ENCODE data around the gene METAP1. TPM values are rescaled to one million over a fixed set of nuclear protein-coding genes. Genes with fewer than 3 reads are reported as not detected.

METAP1 gene
- total RNA-seq, 1 experiment from 2014 or later, result 112 TPM

DNA sequence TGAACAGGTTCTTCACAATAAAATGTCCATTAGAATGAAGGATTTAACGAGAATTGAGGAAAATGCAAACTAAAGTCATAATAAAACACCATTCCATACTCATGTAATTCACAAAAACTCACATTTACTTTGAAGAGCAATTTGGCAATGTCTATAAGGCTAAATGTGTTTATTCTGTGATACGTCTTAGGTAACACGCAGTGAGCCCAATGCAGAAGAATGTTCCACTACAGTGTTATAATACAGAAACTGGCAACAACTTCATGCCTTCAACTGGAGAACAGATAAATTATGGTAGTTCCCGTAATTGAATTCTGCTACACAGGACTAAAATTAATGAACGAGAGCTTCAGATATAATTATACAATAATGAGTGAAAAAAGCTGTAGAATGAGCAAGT is 75.6 kb downstream of the METAP1 start (continued):
- TF ChIP-seq CEBPB (IDR thresholded peaks at IDR 0.05; ENCODE audit: low read depth), result no peak
- no peak for TF ChIP-seq EZH2 (IDR thresholded peaks at IDR 0.05)
- TF ChIP-seq ZNF274 (IDR thresholded peaks at IDR 0.05; ENCODE audit: low read depth, low read length), result no peak
- TF ChIP-seq, protein P1, sequence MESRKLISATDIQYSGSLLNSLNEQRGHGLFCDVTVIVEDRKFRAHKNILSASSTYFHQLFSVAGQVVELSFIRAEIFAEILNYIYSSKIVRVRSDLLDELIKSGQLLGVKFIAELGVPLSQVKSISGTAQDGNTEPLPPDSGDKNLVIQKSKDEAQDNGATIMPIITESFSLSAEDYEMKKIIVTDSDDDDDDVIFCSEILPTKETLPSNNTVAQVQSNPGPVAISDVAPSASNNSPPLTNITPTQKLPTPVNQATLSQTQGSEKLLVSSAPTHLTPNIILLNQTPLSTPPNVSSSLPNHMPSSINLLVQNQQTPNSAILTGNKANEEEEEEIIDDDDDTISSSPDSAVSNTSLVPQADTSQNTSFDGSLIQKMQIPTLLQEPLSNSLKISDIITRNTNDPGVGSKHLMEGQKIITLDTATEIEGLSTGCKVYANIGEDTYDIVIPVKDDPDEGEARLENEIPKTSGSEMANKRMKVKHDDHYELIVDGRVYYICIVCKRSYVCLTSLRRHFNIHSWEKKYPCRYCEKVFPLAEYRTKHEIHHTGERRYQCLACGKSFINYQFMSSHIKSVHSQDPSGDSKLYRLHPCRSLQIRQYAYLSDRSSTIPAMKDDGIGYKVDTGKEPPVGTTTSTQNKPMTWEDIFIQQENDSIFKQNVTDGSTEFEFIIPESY (IDR thresholded peaks at IDR 0.05; ENCODE audit: extremely low read depth, insufficient replicate concordance, low read length), result no peak
- TF ChIP-seq EGR1 (IDR thresholded peaks at IDR 0.05; ENCODE audit: low read depth), result no peak
- no peak for TF ChIP-seq JUND (IDR thresholded peaks at IDR 0.05)

DNA sequence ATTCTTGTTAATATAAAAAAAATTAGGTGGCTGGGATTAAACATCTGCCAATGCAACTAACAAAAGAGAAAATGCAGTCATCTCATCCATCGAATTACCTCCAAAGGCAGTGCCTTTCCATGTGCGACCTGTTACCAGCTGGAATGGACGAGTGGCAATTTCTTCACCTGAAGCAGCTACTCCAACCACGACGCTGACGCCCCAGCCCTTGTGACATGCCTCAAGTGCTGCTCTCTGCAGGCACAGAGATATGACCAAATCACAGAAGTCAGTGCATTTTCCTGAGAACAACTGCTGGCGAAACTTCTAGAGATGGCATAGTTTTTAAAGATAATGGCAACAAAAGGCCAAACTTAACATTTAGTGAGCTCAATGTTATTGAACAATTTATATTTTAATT is 79.3 kb downstream of the METAP1 start:
- no peaks in the 10 kb centered on the region for H3K9me2 ChIP-seq (ENCODE audit: insufficient read depth)
- no peak overlapping the region for H3K27ac ChIP-seq (ENCODE audit: low read depth, low read length)
- no peak overlapping the region for H3K9ac ChIP-seq (ENCODE audit: low read length)
- ChIA-PET POLR2A (no interaction called here), RAD21 (ENCODE audit: low non-redundant PET in 1 of 2, low total read pairs in 2 of 2, uncharacterized antibody in 2 of 2, unreplicated experiment in 2 of 2) (no interaction called here), CTCF (no interaction called here)
- no peak overlapping the region for H3K4me2 ChIP-seq (ENCODE audit: low read length)
- H3K9me3 ChIP-seq (ENCODE audit: control insufficient read depth in 1 of 2, insufficient read depth in 1 of 2, low read depth in 1 of 2, low read length in 2 of 2), result no peaks in the 10 kb centered on the region
- ATAC-seq, result no peak
- no peak for DNase-seq (ENCODE audit: low read depth, low spot score)
- BruUV-seq (replicated peaks), result no TSS peak
- no peaks in the 10 kb centered on the region for H4K20me1 ChIP-seq (ENCODE audit: insufficient read depth)
- intact Hi-C loops (cut with micrococcal nuclease), result no loop called here
- no peak overlapping the region for H2AFZ ChIP-seq (ENCODE audit: low read depth, low read length, poor library complexity, severe bottlenecking)
- no peak overlapping the region for H3K4me3 ChIP-seq (replicated peaks in 1 of 2; ENCODE audit: low read depth in 1 of 2, low read length in 2 of 2)
- no peaks in the 10 kb centered on the region for H3K4me1 ChIP-seq (ENCODE audit: control insufficient read depth in 1 of 2, insufficient read depth in 2 of 2, low read length in 2 of 2)
- H3K79me2 ChIP-seq (ENCODE audit: insufficient read depth, low read length), result peaks cover 17% of the 10 kb centered on the region
- no peaks in the 10 kb centered on the region for H3K27me3 ChIP-seq (ENCODE audit: insufficient read depth, low read length)
- H3K36me3 ChIP-seq (ENCODE audit: control insufficient read depth in 1 of 2, insufficient read depth in 2 of 2, low read length in 2 of 2), result peaks cover 26 to 53% of the 10 kb centered on the region in 2 experiments; a peak in 3 of 4 replicates
- TF ChIP-seq CBX3 (IDR thresholded peaks at IDR 0.05; ENCODE audit: low read depth), result no peak
- no peak for TF ChIP-seq EGR1 (IDR thresholded peaks at IDR 0.05; ENCODE audit: low read depth)
- TF ChIP-seq, protein P2, sequence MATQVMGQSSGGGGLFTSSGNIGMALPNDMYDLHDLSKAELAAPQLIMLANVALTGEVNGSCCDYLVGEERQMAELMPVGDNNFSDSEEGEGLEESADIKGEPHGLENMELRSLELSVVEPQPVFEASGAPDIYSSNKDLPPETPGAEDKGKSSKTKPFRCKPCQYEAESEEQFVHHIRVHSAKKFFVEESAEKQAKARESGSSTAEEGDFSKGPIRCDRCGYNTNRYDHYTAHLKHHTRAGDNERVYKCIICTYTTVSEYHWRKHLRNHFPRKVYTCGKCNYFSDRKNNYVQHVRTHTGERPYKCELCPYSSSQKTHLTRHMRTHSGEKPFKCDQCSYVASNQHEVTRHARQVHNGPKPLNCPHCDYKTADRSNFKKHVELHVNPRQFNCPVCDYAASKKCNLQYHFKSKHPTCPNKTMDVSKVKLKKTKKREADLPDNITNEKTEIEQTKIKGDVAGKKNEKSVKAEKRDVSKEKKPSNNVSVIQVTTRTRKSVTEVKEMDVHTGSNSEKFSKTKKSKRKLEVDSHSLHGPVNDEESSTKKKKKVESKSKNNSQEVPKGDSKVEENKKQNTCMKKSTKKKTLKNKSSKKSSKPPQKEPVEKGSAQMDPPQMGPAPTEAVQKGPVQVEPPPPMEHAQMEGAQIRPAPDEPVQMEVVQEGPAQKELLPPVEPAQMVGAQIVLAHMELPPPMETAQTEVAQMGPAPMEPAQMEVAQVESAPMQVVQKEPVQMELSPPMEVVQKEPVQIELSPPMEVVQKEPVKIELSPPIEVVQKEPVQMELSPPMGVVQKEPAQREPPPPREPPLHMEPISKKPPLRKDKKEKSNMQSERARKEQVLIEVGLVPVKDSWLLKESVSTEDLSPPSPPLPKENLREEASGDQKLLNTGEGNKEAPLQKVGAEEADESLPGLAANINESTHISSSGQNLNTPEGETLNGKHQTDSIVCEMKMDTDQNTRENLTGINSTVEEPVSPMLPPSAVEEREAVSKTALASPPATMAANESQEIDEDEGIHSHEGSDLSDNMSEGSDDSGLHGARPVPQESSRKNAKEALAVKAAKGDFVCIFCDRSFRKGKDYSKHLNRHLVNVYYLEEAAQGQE (IDR thresholded peaks at IDR 0.05; ENCODE audit: low read depth), result no peak
- TF ChIP-seq POLR2A (IDR thresholded peaks at IDR 0.05; ENCODE audit: borderline replicate concordance, extremely low read depth, insufficient read depth, insufficient read length), result no peak
- no peak for TF ChIP-seq SIN3A (IDR thresholded peaks at IDR 0.05; ENCODE audit: low read depth)
- no peak for TF ChIP-seq RAD21 (IDR thresholded peaks at IDR 0.05; ENCODE audit: low read depth)
- no peak for TF ChIP-seq JUND (IDR thresholded peaks at IDR 0.05)
- TF ChIP-seq POLR2AphosphoS5 (IDR thresholded peaks at IDR 0.05; ENCODE audit: low read depth, low read length), result no peak
- TF ChIP-seq ELF1 (IDR thresholded peaks at IDR 0.05; ENCODE audit: borderline replicate concordance, low read depth), result no peak
- TF ChIP-seq, protein P3, sequence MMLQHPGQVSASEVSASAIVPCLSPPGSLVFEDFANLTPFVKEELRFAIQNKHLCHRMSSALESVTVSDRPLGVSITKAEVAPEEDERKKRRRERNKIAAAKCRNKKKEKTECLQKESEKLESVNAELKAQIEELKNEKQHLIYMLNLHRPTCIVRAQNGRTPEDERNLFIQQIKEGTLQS (IDR thresholded peaks at IDR 0.05), result no peak
- TF ChIP-seq TCF7L2 (IDR thresholded peaks at IDR 0.05; ENCODE audit: borderline replicate concordance, extremely low read depth, insufficient read depth, insufficient read length), result no peak
- no peak for TF ChIP-seq YY1 (IDR thresholded peaks at IDR 0.05; ENCODE audit: extremely low read depth, insufficient replicate concordance, low read depth, low read length)
- TF ChIP-seq FOSL1 (IDR thresholded peaks at IDR 0.05; ENCODE audit: low read depth), result no peak
